Fibroblast of upper back skin (primary cell): ENCODE data around the gene SH3BP4.

Experiments used
- DNase-seq: peaks from one replicate; pipeline ENCODE4 v3.0.0-alpha.2; 2013

SH3BP4 gene

GRCh38 chr2:235021752-235022151 is 69.9 kb downstream of the SH3BP4 start:
- DNase-seq = peak; percentile 93

- peak; percentile 77 for DNase-seq
Measured at GRCh38 chr2:235024191-235024860, 72.5 kb downstream of the SH3BP4 start.

- DNase-seq = no peak
Measured at GRCh38 chr2:235024931-235025773, 73.3 kb downstream of the SH3BP4 start.

- peak; percentile 85 for DNase-seq
Measured at GRCh38 chr2:235025800-235026536, 74.2 kb downstream of the SH3BP4 start.

GRCh38 chr2:235026649-235027557 is 75.1 kb downstream of the SH3BP4 start:
- peak; percentile 69 for DNase-seq

- DNase-seq = peak; percentile 75
Measured at GRCh38 chr2:235027558-235028214, 75.9 kb downstream of the SH3BP4 start.

- no peak for DNase-seq
Measured at GRCh38 chr2:235028646-235029045, 76.8 kb downstream of the SH3BP4 start.

GRCh38 chr2:235029054-235029453 is 77.2 kb downstream of the SH3BP4 start:
- no peak for DNase-seq

- no peak for DNase-seq
Measured at GRCh38 chr2:235030126-235030525, 78.3 kb downstream of the SH3BP4 start.

- no peak for DNase-seq
Measured at GRCh38 chr2:235030936-235031335, 79.1 kb downstream of the SH3BP4 start.

GRCh38 chr2:235031686-235032373 is 80.0 kb downstream of the SH3BP4 start:
- DNase-seq = no peak

- no peak for DNase-seq
Measured at GRCh38 chr2:235032466-235032865, 80.6 kb downstream of the SH3BP4 start.

- DNase-seq = no peak
Measured at GRCh38 chr2:235032949-235033348, 81.1 kb downstream of the SH3BP4 start.

- DNase-seq = no peak
Measured at GRCh38 chr2:235034265-235035118, 82.7 kb downstream of the SH3BP4 start.

GRCh38 chr2:235037604-235038166 is 85.9 kb downstream of the SH3BP4 start:
- no peak for DNase-seq

- no peak for DNase-seq
Measured at GRCh38 chr2:235041221-235041917, 89.6 kb downstream of the SH3BP4 start.

GRCh38 chr2:235041918-235042575 is 90.2 kb downstream of the SH3BP4 start:
- DNase-seq = no peak
